ENCODE data around the gene GNAL.
"Not testable (repeated sequence)": the region's sequence is repeated elsewhere in the genome, so short reads cannot be mapped to it uniquely, and the experiment has no call there.

Gene GNAL

GRCh38 chr18:11688972-11689668 is at the start of gene GNAL:
Gene GNAL (plus strand): TSS chr18:11689264. CDS start chr18:11689564, 300 bp downstream.
- DNase-seq: peak; percentile 49 to 88 (median 72)
- intact Hi-C loops (cut with DNase I): no loop called here

GRCh38 chr18:11647310-11647709 is 41.8 kb upstream of the GNAL start:
- DNase-seq; intact Hi-C loops (cut with DNase I): not testable (repeated sequence)

DNA sequence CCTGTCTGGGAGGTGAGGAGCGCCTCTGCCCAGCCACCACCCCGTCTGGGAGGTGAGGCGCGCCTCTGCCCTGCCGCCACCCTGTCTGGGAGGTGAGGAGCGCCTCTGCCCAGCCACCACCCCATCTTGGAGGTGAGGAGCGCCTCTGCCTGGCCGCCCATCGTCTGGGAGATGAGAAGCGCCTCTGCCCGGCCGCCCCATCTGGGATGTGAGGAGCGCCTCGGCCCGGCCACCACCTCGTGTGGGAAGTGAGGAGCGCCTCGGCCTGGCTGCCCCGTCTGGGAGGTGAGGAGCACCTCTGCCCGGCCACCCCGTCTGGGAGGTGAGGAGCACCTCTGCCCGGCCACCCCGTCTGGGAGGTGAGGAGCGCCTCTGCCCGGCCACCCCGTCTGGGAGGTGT is 41.3 kb upstream of the GNAL start:
- intact Hi-C loops (cut with DNase I); DNase-seq: not testable (repeated sequence)

GRCh38 chr18:11649839-11650238 is 39.2 kb upstream of the GNAL start:
- intact Hi-C loops (cut with DNase I): no loop called here
- DNase-seq: no peak

GRCh38 chr18:11651899-11652298 is 37.2 kb upstream of the GNAL start:
- intact Hi-C loops (cut with DNase I): no loop called here
- no peak for DNase-seq

GRCh38 chr18:11653521-11653920 is 35.5 kb upstream of the GNAL start:
- intact Hi-C loops (cut with DNase I): no loop called here
- DNase-seq: no peak

- intact Hi-C loops (cut with DNase I): no loop called here
- peak; percentile 25 to 87 (median 74) for DNase-seq
Measured at GRCh38 chr18:11654736-11655605, 34.1 kb upstream of the GNAL start.

DNA sequence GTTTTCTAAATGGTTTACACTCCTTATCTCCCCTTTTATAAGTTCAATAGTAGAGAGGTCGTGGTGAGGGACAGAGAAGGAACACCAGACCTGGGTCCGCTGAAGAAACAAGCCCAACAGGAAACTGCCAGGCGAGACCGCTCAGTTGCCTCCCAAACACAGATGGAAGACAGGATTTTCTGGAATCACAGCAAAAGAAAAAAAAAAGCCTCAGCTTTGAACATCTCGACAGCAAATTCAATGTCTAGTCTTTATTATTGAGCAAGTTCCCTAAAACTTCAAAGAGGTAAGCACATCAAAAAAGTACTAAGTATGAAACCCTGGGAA is 33.5 kb upstream of the GNAL start:
- intact Hi-C loops (cut with DNase I): no loop called here
- DNase-seq: no peak

DNA sequence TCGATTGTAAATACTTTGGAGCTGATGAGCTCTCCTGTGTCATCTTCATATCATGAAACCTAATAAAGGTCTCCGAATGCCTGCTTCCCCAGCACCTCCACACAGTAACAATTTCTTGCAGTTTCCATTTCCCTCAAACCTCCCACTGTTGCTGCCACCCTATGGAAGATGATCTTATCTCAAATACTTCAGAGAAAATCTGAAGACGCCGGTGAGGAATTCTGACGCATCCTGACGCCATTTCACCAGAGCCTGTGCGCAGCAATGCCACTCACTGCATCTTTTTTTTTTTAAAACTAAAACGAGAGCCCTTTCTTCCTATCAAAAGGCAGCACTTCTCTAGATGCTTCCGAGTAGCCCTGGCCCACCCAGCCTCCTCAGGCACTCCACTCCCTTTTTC is 31.9 kb upstream of the GNAL start:
- intact Hi-C loops (cut with DNase I): no loop called here
- DNase-seq: peak in 21 of 42 donors; percentile 12 to 67 (median 37)

GRCh38 chr18:11657554-11657953 is 31.5 kb upstream of the GNAL start:
- intact Hi-C loops (cut with DNase I): no loop called here
- no peak for DNase-seq

GRCh38 chr18:11658019-11658418 is 31.0 kb upstream of the GNAL start:
- no peak for DNase-seq
- intact Hi-C loops (cut with DNase I): no loop called here

DNA sequence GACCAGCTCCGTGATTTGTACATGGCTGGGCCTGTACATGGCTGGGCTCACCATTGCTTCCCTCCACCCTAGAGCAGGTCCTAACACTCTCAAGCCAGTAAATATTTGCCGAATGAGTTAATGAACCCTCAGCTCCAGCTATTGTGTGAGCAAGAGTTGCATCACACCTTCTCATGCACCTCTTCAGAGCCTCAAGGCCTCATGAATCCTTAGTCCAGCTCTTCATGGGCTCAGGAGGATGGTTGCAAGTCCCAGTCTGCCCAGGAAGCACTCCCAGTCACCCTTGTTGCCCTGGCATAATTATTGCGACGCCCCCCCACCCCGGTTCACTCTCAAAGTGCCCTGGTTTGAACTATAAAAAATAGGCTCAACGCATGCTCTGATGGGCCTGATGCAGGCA is 30.1 kb upstream of the GNAL start:
- intact Hi-C loops (cut with DNase I): no loop called here

DNA sequence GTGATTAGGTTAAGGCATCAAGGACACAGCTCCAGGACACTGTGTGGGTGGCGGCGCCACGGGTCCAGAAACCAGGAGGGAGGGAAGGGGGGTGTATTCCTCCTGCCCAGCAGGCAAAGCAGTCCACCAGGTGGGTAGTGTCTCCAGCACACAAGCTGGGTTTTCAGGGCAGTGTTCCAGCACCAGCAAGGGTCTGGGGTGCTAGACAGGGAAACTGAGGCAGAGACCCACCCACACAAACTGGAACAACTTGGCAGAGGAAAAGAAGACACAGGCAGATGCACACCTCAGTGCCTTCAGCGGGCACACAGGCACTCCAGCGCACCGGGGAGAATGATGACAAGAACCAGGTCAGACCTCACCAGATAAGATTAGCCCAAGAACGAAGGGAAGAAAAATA is 28.4 kb upstream of the GNAL start:
- intact Hi-C loops (cut with DNase I): no loop called here
- no peak for DNase-seq

More for the DNA sequence above, 30.1 kb upstream of the GNAL start:
- DNase-seq: no peak

DNA sequence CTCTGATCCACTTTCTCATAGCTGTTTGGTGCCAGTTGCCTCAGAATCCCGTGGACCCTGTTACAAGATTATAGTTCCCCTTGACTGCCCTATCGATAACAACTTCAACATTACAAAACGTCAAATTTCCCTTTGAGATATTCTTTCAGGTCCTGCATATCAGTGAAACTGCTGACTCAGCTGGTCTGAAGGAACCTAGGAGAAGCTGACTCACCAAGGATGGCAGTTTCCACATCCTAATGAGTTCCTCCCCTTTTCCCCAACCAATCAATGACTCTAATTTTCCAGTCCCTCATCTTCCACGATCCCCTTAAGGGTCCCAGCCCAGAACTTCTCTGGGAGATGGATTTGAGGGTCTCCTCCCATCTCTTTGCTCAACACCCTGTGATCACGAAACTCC is 27.6 kb upstream of the GNAL start:
- intact Hi-C loops (cut with DNase I): no loop called here
- DNase-seq: no peak

- peak in 1 of 42 donors; percentile 18 for DNase-seq
- intact Hi-C loops (cut with DNase I): no loop called here
Measured at GRCh38 chr18:11663439-11664029, 25.5 kb upstream of the GNAL start.

- intact Hi-C loops (cut with DNase I): no loop called here
- peak in 1 of 42 donors; percentile 9 for DNase-seq
Measured at GRCh38 chr18:11664286-11664685, 24.8 kb upstream of the GNAL start.

GRCh38 chr18:11665146-11665545 is 23.9 kb upstream of the GNAL start:
- peak in 1 of 42 donors; percentile 24 for DNase-seq
- intact Hi-C loops (cut with DNase I): no loop called here

- intact Hi-C loops (cut with DNase I): no loop called here
- DNase-seq: peak in 1 of 42 donors; percentile 26
Measured at GRCh38 chr18:11665587-11665986, 23.5 kb upstream of the GNAL start.

- intact Hi-C loops (cut with DNase I): no loop called here
- peak in 1 of 42 donors; percentile 28 for DNase-seq
Measured at GRCh38 chr18:11666176-11666575, 22.9 kb upstream of the GNAL start.

GRCh38 chr18:11666831-11667230 is 22.2 kb upstream of the GNAL start:
- intact Hi-C loops (cut with DNase I): no loop called here
- peak in 1 of 42 donors; percentile 22 for DNase-seq
